ENCODE data around the gene KYAT1.

Gene KYAT1

GRCh38 chr9:128823362-128823902 is 58.3 kb downstream of the KYAT1 start:
- no peak overlapping the region for H3K27ac Mint-ChIP-seq
- no peak for ATAC-seq
- H3K4me1 Mint-ChIP-seq = peaks cover 47% of the 10 kb centered on the region
- no peaks in the 10 kb centered on the region for H3K27me3 Mint-ChIP-seq
- H3K36me3 Mint-ChIP-seq = peaks cover 62% of the 10 kb centered on the region
- H3K9me3 Mint-ChIP-seq = no peaks in the 10 kb centered on the region
- no peak overlapping the region for H3K4me3 Mint-ChIP-seq

- no peak for ATAC-seq
- H3K27me3 Mint-ChIP-seq = no peaks in the 10 kb centered on the region
- H3K4me3 Mint-ChIP-seq = no peak overlapping the region
- peaks cover 45% of the 10 kb centered on the region for H3K4me1 Mint-ChIP-seq
- H3K36me3 Mint-ChIP-seq = peaks cover 61% of the 10 kb centered on the region
- H3K9me3 Mint-ChIP-seq = no peaks in the 10 kb centered on the region
- no peak overlapping the region for H3K27ac Mint-ChIP-seq
These were observed 59.2 kb downstream of the KYAT1 start for GRCh38 chr9:128822407-128823042.

GRCh38 chr9:128821584-128822406 is 60.0 kb downstream of the KYAT1 start:
- Mint-ChIP-seq H3K27ac (no peak overlapping the region), H3K4me1 (peaks cover 41% of the 10 kb centered on the region), H3K4me3 (no peak overlapping the region), H3K9me3 (no peaks in the 10 kb centered on the region), H3K36me3 (peaks cover 56% of the 10 kb centered on the region), H3K27me3 (no peaks in the 10 kb centered on the region)
- ATAC-seq = no peak

- Mint-ChIP-seq H3K36me3 (peaks cover 47% of the 10 kb centered on the region), H3K4me1 (peaks cover 40% of the 10 kb centered on the region), H3K4me3 (peak overlapping the region; percentile 27), H3K27me3 (no peaks in the 10 kb centered on the region), H3K9me3 (no peaks in the 10 kb centered on the region), H3K27ac (no peak overlapping the region)
- no peak for ATAC-seq
These were observed 60.8 kb downstream of the KYAT1 start for GRCh38 chr9:128820665-128821583.

GRCh38 chr9:128819716-128820664 is 61.8 kb downstream of the KYAT1 start:
- Mint-ChIP-seq H3K4me1 (peaks cover 40% of the 10 kb centered on the region), H3K36me3 (peaks cover 40% of the 10 kb centered on the region), H3K4me3 (peak overlapping the region; percentile 48), H3K9me3 (no peaks in the 10 kb centered on the region), H3K27me3 (no peaks in the 10 kb centered on the region), H3K27ac (no peak overlapping the region)
- ATAC-seq = no peak

- Mint-ChIP-seq H3K4me3 (peak overlapping the region; percentile 74), H3K4me1 (peaks cover 40% of the 10 kb centered on the region), H3K36me3 (peaks cover 34% of the 10 kb centered on the region), H3K27me3 (no peaks in the 10 kb centered on the region), H3K9me3 (no peaks in the 10 kb centered on the region), H3K27ac (peak overlapping the region; percentile 74)
- ATAC-seq = peak; percentile 73
These were observed 62.7 kb downstream of the KYAT1 start for GRCh38 chr9:128818839-128819715.

- peak; percentile 97 for ATAC-seq
- H3K27me3 Mint-ChIP-seq = no peaks in the 10 kb centered on the region
- peaks cover 38% of the 10 kb centered on the region for H3K4me1 Mint-ChIP-seq
- H3K36me3 Mint-ChIP-seq = peaks cover 26% of the 10 kb centered on the region
- H3K4me3 Mint-ChIP-seq = peak within 1 kb of the TSS; percentile 83
- H3K9me3 Mint-ChIP-seq = no peaks in the 10 kb centered on the region
- peak within 1 kb of the TSS; percentile 74 for H3K27ac Mint-ChIP-seq
These were observed 63.5 kb downstream of the KYAT1 start, which contains the start of gene ENDOG for GRCh38 chr9:128818099-128818838. ENDOG (plus strand) TSS chr9:128818500; CDS start chr9:128818685, 185 bp downstream.

- peaks cover 12% of the 10 kb centered on the region for H3K36me3 Mint-ChIP-seq
- no peaks in the 10 kb centered on the region for H3K4me1 Mint-ChIP-seq
- H3K4me3 Mint-ChIP-seq = no peak overlapping the region
- ATAC-seq = no peak
- no peak overlapping the region for H3K27ac Mint-ChIP-seq
- no peaks in the 10 kb centered on the region for H3K27me3 Mint-ChIP-seq
- no peaks in the 10 kb centered on the region for H3K9me3 Mint-ChIP-seq
These were observed 70.9 kb downstream of the KYAT1 start for GRCh38 chr9:128810873-128811272.

- Mint-ChIP-seq H3K9me3 (no peaks in the 10 kb centered on the region), H3K27me3 (no peaks in the 10 kb centered on the region), H3K4me1 (no peaks in the 10 kb centered on the region), H3K27ac (no peak overlapping the region), H3K4me3 (no peak overlapping the region), H3K36me3 (peaks cover 15% of the 10 kb centered on the region)
- ATAC-seq = no peak
These were observed 71.9 kb downstream of the KYAT1 start for GRCh38 chr9:128809831-128810230.

- Mint-ChIP-seq H3K4me1 (no peaks in the 10 kb centered on the region), H3K4me3 (no peak overlapping the region)
These were observed 72.6 kb downstream of the KYAT1 start for GRCh38 chr9:128809036-128809599.

GRCh38 chr9:128808543-128808942 is 73.2 kb downstream of the KYAT1 start:
- Mint-ChIP-seq H3K4me1 (no peaks in the 10 kb centered on the region), H3K36me3 (peaks cover 22% of the 10 kb centered on the region), H3K27ac (no peak overlapping the region), H3K27me3 (no peaks in the 10 kb centered on the region), H3K9me3 (no peaks in the 10 kb centered on the region), H3K4me3 (no peak overlapping the region)
- ATAC-seq = no peak

More at GRCh38 chr9:128809036-128809599, 72.6 kb downstream of the KYAT1 start:
- H3K27me3 Mint-ChIP-seq = no peaks in the 10 kb centered on the region
- no peak for ATAC-seq
- no peaks in the 10 kb centered on the region for H3K9me3 Mint-ChIP-seq
- no peak overlapping the region for H3K27ac Mint-ChIP-seq
- H3K36me3 Mint-ChIP-seq = peaks cover 16% of the 10 kb centered on the region

GRCh38 chr9:128807827-128808226 is 73.9 kb downstream of the KYAT1 start:
- H3K4me3 Mint-ChIP-seq = no peak overlapping the region
- peaks cover 29% of the 10 kb centered on the region for H3K36me3 Mint-ChIP-seq
- ATAC-seq = no peak
- H3K27me3 Mint-ChIP-seq = no peaks in the 10 kb centered on the region
- no peaks in the 10 kb centered on the region for H3K4me1 Mint-ChIP-seq
- H3K9me3 Mint-ChIP-seq = no peaks in the 10 kb centered on the region
- H3K27ac Mint-ChIP-seq = no peak overlapping the region
